GM19452 (cell line): ENCODE data around the gene MRPS6.

Source experiments
- ATAC-seq: cut with Tn5 transposase; IDR thresholded peaks from one replicate; pipeline ENCODE4 v1.9.1; 2021; ENCODE audit not compliant: unreplicated experiment

Gene MRPS6

DNA sequence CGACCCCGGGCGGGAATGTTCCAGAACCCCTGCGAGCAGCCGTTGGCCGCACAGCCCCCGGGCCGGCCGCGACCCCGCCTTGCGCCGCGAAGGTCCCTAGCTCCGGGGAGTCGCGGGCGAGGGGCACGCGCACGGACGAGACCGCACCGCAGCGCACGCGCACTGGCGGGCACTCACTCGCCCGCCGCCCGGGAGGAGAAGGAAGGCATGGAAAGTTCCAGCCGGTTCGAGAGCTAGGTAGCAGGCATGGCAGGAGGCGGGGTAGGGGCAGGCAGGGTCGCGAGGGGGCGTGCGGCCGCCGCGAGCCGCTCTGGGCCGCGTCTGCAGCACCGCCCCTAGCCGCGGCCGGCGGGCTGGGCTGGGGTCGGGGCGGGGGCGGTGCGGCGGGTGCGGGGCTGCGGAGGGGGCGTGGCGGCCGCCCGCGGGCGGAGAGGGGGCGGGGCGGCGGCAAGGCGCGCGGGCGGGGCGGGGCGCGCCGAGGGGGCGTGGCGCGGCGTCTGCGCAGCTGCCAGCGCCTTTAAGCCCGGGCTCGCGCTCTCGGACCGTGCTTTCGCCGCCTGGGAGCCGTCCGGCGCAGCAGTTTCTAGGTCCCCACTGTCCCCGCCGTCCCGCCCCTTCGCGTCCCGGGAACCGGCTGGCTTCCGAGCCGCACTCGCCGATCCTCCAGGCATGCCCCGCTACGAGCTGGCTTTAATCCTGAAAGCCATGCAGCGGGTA lies at the start of gene MRPS6, which contains the start of gene SLC5A3:
Gene MRPS6, plus strand, starts transcription at position 547 of the 717 bp plus-strand sequence. Its CDS starts 123 bp downstream, at position 670.
Gene SLC5A3, plus strand, starts transcription at position 547 of the 717 bp plus-strand sequence. CDS start 21,621 bp downstream, outside the sequence.
- ATAC-seq: peak; percentile 69

GRCh38 chr21:34023691-34024373 lies 49.5 kb upstream of the MRPS6 start:
- ATAC-seq: no peak

DNA sequence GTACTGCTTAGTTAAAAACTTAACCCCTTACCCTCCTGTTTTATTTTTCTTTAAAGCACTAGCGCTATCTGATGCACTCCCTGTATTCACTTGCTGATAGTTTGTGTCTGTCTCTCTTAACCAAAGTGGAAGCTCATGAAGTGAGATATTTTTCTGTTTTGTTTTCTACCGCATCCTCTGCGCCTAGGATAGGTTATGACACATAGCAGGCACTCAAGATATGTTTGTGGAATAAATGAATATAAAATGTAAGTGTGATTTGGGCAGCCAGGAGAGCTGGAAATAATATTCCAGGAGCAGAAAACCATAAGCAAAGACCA lies 49.0 kb upstream of the MRPS6 start:
- no peak for ATAC-seq

DNA sequence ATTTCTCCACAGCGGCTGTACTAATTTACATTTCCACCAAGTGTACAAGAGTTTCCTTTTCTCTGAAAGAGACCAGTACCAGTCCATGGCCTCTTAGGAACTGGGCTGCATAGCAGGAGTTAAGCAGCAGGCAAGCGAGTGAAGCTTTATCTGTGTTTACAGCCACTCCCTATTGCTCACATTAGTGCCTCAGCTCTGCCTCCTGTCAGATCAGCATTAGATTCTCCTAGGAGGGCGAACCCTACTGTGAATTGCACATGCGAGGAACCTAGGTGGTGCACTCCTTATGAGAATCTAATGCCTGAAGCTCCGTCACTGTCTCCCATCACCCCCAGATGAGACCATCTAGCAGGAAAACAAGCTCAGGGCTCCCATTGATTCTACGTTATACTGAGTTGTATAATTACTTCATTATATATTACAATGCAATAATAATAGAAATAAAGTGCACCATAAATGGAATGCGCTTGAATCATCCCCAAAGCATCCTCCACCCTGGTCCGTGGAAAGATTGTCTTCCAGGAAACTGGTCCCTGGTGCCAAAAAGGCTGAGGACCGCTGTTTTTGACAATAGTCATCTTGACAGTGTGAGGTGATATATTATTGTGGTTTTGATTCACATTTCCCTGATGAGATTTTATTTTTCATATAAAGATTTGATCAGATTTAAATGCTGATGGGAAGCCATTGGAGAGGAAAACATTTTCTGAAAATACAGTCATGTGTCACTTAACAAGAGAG lies 45.5 kb upstream of the MRPS6 start:
- no peak for ATAC-seq

DNA sequence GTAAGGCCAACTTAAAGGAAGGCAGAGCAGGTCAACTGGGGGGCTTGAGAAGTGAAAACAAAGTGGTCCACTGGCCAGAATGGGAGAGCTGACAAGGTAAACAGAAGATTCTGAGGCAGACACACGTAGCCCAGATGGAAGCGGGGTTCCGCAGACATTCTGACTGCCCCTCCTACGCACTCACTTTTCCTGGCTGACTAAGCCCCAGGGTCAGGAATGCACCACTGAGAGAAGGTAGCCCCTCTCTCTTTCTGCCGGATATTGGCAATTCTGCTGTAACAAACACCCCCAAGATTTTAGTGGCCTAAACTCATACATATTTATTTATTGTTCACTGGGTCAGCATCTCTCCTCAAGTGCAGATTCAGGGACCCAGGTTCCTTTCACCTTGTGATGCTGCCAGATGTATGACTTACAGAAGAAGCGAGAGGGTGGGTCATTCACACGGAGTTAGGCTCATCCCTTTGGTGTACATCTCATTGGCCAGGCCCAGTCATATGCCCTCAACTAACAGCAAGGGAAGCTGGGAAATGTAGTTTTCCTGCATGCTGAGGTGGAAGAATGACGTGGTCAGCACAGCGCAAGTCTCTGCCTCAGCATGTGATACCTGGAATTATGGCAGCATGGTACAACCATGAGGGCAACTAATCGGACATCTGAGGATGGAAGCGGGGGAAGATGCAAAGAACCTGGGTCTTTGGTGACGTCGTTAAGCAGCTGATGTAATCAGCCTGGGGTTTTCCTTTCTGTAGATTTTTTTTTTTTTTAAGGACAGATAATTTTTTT lies 43.4 kb upstream of the MRPS6 start:
- ATAC-seq: peak; percentile 87

- ATAC-seq: no peak
Observed at GRCh38 chr21:34031835-34032370, 41.5 kb upstream of the MRPS6 start.

- no peak for ATAC-seq
Observed at GRCh38 chr21:34034369-34035014, 38.9 kb upstream of the MRPS6 start.

DNA sequence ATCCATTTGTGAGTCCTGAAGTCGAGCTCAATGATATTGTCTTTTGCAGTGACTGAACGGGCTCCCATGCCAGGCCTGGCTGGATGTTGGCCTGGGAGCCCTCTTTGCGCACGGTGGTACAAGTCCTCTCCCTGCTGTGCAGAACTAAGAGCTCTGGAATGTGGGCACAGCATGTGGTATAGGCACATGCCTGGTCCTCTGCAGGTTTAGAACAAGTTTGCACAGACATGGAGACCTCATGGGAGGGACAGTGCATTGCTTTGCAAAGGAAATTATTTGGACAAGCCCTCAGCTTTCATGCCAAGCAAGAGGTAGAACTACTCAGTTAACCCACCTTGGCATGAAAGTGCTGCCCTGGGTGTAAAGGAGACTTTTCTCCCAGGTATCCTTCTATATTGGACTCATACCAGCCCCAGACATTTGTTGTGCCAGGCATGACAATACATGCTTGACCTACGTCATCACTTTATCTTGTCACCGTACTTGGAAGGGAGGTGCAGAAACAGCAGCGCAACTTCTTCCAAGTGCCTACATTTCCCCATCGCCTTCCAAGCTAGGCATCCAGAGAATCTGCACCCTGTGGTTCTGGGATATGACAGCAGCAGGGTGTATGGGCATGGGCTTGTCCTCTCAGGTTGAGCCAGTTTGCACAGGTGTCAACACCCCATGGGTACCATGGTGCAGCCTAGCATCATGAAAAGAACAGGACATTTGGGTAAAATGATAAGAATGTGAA lies 37.6 kb upstream of the MRPS6 start:
- ATAC-seq: no peak

DNA sequence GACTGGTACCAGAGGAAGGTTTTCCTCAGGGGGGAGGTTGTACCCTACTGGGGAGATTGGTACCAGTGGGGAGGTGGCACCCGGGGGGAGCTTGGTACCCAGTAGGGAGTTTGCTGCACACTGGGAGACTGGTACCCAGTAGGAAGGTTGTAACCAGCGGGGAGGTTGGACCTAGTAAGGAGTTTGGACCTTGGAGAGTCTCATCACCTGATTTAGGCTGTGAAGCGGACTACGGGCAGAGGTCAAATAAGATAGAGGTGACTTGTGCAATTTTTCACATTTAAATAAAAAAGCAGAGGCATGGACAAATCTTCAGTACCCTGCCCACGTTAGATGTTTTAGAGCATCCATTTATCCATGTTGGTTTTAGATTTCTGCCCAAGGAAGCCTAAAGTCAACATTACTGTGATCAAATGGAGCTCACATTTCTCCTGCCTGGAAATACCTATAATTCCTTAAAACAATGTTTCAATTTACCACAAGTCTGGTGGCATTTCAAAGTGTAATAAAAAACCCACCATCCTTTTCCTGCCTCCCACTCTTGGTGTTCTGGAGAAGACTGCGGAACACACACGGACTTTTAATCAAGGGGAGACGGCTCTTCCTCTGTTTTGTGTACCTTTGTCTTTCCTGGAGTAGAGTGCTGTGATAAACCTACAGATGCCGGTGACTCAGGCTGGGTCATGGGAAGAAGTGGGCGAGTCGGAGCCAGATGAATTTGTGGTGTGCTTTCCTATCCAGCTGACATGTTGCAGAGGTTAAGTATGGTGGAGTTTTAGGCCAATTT lies 36.2 kb upstream of the MRPS6 start:
- ATAC-seq: no peak

GRCh38 chr21:34039678-34040382 lies 33.5 kb upstream of the MRPS6 start:
- ATAC-seq: no peak

- ATAC-seq: no peak
Observed at GRCh38 chr21:34042735-34043134, 30.6 kb upstream of the MRPS6 start.

DNA sequence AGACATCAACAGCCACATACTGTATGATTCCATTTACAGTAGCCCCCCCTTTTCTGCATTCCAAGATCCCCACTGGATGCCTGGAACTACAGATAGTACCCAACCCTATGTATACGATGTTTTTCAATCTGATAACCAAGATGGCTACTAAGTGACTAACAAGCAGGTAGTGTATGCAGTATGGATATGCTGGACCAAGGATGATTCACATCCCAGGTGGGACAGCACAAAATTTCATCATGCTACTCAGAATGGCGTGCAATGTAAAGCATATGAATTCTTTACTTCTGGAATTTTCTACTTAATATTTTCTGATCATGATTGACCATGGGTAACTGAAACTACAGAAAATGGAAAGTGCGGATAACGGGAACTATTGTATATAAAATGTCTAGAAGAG lies 30.0 kb upstream of the MRPS6 start:
- ATAC-seq: no peak

- no peak for ATAC-seq
Observed at GRCh38 chr21:34046917-34047316, 26.5 kb upstream of the MRPS6 start.

DNA sequence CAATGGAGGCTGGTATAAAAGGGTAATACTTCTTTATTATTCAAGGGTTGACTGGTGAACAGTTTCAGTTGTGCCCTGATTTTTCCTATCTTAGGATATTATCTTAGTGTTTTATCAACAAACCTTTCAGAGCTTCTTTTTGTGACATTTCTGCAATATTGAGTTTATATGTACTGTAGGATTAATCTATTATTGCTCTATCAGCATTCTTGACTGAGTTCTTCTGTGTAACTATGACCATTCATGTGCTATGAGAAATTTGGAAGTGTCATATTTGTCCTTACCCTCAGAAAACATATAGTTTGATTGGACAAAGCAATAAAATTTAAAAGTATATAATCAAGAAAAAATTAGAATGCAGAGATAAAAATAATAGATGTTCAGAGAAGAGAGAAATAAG lies 25.5 kb upstream of the MRPS6 start:
- ATAC-seq: no peak

DNA sequence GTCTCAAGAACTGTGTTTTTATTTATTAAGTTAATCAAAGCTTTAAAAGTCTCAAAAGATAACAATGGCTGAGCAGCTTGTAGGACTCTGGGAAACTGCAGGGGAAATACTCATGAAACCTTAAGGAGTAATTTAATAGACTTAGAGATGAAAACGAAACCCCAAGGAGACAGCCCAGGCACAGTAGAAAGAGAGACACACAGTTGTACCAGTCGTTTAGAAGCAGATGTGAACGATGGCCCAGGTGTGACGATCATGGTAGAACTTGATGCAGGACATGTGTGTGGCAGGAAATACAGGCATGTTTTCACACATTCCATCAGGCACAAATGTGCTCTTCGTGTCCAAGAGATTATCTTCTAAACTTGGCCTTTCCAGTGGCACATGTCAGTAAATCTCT lies 21.2 kb upstream of the MRPS6 start:
- ATAC-seq: no peak

DNA sequence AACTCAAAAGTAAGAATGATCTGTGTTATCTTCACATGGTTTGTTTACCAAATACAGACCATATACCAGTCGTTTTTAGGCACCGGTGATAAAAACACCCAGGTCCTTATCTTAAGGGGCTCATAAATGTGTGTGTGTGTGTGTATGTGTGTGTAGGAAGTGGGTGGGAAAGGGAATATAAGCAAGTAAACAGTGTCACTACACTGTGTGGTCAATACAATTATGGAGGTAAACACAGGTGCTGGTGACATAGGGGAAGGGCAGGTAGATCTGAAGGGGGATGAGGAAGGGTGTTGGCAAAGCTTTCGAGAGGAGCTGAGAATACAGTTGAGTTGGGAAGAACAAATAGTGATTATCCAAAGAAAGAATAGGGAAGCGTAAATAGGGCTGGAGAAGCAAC lies 19.1 kb upstream of the MRPS6 start:
- ATAC-seq: no peak

DNA sequence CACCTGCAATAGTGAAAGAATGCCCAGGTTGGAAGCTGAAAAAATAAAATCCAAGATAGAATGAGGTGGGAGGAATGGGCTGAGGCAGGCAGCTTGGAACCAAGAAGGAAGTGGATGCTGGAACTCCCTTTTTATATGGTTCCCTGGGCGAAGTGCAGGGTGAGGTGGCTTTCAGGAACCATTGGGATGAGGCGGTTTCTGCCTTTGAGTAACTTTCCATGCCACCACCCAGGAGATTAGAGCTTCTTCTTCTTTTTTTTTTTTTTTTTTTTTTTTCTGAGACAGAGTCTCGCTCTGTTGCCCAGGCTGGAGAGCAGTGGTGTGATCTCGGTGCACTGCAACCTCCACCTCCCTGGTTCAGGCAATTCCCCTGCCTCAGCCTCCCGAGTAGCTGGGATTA lies 17.8 kb upstream of the MRPS6 start:
- no peak for ATAC-seq

DNA sequence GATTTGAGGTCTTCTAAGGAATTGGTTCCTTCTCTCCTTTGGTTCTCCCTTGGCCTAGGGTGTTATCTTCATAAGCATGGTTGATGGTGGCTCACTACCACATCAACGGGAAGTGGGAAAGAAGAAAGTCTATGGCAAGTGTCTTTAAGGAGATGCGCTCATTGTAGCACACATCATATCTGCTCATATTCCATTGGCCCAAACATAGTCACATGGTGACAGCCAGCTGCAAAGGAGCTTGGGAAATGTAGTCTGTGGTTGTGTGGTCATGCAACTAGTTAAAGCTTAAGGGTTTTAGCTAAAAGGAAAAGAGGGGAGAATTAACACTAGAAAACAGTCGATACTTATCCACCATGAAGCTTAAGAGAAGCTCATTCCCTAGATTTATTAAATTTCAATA lies 11.4 kb upstream of the MRPS6 start:
- ATAC-seq: no peak
